ENCODE results near the gene SLC25A21. TPM values are rescaled to one million over a fixed set of nuclear protein-coding genes. Genes with fewer than 3 reads are reported as not detected.

SLC25A21 gene
- polyA plus RNA-seq, 1 experiment: 1.5 TPM

DNA sequence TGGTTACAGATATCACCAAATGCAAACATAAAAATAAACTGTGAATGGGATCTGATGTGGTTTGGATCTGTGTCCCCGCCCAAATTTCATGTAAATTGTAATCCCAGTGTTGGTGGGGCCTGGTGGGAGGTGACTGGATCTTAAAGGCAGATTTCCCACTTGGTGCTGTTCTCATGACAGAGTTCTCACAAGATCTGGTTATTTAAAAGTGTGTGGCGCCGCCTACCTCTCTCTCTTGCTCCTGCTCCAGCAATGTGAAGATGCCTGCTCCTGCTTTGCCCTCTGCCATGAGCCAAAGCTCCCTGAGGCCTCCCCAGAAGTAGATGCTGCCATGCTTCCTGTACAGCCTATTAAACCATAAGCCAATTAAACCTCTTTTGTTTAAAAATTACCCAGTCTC, 47.8 kb downstream of the SLC25A21 start:
- POLR2A ChIA-PET: no interaction called here
- no peaks in the 10 kb centered on the region for H3K27me3 ChIP-seq (ENCODE audit: control insufficient read depth, insufficient read depth, low read length)
- no peak for DNase-seq (ENCODE audit: low read depth, low spot score)

DNA sequence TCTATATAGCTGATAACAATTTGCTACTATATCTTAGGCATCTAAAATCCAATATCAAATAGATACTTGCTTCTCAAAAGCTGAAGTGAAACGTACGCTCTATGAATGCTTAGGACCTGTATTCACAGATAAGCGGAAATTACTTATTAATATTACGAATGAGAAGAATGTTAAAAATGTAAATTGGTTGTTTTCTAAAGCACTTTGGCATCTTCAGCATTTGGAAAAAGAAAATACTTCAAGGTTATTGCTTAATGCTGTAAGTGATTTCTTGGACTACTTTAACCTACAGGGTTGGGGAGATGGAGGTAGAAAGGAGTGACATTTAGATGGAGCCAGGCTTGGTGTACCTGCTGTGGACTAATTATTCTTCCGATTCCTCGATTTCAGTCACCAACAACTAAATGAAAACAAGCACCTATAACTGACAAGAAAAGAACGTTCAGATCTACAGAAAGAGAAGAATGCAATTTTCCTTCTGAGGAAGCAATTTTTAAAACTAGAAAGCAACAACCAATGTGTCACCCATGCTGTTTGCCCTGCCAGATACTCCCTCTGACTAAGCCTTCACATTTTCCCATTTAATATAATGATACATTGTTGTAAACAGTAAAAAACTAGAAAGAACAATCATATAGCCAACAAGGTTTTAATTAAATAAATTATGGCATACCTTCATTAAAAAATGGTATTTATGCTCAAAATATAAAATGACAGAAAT, 49.3 kb downstream of the SLC25A21 start:
- no peak overlapping the region for H3K4me3 ChIP-seq (ENCODE audit: low read depth, low read length)
- no peak overlapping the region for H3K27ac ChIP-seq (ENCODE audit: low read depth, low read length)
- DNase-seq (ENCODE audit: low read depth, low spot score): no peak
- ChIA-PET CTCF (interaction anchor here (0.7 to 0.8 kb wide), 2 partner anchors 11 to 27 kb away, joined by 3 to 4 read pairs; no protein-coding TSS in a partner anchor), POLR2A (no interaction called here)
- TF ChIP-seq, protein P1, sequence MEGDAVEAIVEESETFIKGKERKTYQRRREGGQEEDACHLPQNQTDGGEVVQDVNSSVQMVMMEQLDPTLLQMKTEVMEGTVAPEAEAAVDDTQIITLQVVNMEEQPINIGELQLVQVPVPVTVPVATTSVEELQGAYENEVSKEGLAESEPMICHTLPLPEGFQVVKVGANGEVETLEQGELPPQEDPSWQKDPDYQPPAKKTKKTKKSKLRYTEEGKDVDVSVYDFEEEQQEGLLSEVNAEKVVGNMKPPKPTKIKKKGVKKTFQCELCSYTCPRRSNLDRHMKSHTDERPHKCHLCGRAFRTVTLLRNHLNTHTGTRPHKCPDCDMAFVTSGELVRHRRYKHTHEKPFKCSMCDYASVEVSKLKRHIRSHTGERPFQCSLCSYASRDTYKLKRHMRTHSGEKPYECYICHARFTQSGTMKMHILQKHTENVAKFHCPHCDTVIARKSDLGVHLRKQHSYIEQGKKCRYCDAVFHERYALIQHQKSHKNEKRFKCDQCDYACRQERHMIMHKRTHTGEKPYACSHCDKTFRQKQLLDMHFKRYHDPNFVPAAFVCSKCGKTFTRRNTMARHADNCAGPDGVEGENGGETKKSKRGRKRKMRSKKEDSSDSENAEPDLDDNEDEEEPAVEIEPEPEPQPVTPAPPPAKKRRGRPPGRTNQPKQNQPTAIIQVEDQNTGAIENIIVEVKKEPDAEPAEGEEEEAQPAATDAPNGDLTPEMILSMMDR (IDR thresholded peaks at IDR 0.05; ENCODE audit: low read depth, low read length): no peak
- H3K9me3 ChIP-seq (ENCODE audit: control insufficient read depth, insufficient read depth, low read length): no peaks in the 10 kb centered on the region
- H3K27me3 ChIP-seq (ENCODE audit: control insufficient read depth, insufficient read depth, low read length): no peaks in the 10 kb centered on the region

More for the DNA sequence above, 47.8 kb downstream of the SLC25A21 start:
- Histone ChIP-seq H3K4me3 (ENCODE audit: low read depth, low read length) (no peak overlapping the region), H3K9me3 (ENCODE audit: control insufficient read depth, insufficient read depth, low read length) (no peaks in the 10 kb centered on the region), H3K27ac (ENCODE audit: low read depth, low read length) (no peak overlapping the region)
- CTCF ChIA-PET: no interaction called here
- TF ChIP-seq, protein P1 (IDR thresholded peaks at IDR 0.05; ENCODE audit: low read depth, low read length): no peak

DNA sequence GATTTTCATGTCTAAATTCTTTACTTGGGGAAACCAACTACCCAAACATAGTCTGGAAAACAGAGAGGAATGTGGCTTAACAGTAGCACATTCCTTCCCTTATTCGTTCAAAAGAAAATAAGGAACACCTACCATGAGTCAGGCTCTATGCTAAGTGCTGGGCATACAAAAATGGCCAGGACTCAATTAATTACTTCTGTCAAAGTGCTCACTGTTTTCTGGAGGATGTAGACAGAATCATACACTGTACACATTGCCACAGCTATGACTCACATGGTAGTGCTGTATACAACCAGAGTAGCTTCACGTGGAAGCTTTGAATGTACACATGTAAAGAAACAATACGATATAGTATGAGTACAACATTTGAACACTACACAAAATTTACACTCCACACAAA, 50.1 kb downstream of the SLC25A21 start:
- TF ChIP-seq, protein P1 (IDR thresholded peaks at IDR 0.05; ENCODE audit: low read depth, low read length): no peak
- POLR2A ChIA-PET: no interaction called here
- H3K27me3 ChIP-seq (ENCODE audit: control insufficient read depth, insufficient read depth, low read length): no peaks in the 10 kb centered on the region
- no peak overlapping the region for H3K4me3 ChIP-seq (ENCODE audit: low read depth, low read length)
- CTCF ChIA-PET: interaction anchor here (0.8 kb wide), 1 partner anchor 12 kb away, joined by 4 read pairs; no protein-coding TSS in a partner anchor
- no peak overlapping the region for H3K27ac ChIP-seq (ENCODE audit: low read depth, low read length)
- peak; percentile 61 for DNase-seq (ENCODE audit: low read depth, low spot score)
- no peaks in the 10 kb centered on the region for H3K9me3 ChIP-seq (ENCODE audit: control insufficient read depth, insufficient read depth, low read length)

DNA sequence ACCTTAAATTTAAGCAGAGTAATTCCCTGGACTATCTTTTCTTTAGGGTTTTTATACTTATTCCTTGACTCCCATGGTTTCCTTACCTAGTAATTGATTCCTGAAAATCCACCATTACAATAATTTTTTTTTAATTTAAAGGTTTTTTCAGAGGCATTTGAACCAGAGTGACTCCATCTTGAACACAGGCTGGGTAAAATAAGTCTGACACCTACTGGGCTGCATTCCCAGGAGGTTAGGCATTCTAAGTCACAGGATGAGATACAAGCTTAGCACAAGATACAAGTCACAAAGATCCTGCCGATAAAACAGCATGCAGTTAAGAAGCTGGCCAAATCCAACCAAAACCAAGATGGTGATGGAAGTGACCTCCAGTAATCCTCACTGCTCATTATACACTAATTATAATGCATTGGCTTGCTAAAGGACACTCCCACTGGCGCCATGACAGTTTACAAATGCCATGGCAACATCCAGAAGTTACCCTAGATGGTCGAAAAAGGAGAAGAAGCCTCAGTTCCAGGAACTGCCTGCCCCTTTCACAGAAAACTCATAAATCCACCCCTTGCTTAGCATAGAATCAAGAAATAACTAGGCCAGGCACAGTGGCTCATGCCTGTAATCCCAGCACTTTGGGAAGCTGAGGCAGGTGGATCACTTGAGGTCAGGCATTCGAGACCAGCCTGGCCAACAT, 53.6 kb downstream of the SLC25A21 start:
- ChIA-PET CTCF (interaction anchor here (0.9 to 3.1 kb wide), 7 partner anchors 17 to 565 kb away, joined by 3 to 31 read pairs (median 9); no protein-coding TSS in a partner anchor), POLR2A (no interaction called here)
- Histone ChIP-seq H3K9me3 (ENCODE audit: control insufficient read depth, insufficient read depth, low read length) (no peaks in the 10 kb centered on the region), H3K27me3 (ENCODE audit: control insufficient read depth, insufficient read depth, low read length) (no peaks in the 10 kb centered on the region), H3K4me3 (ENCODE audit: low read depth, low read length) (no peak overlapping the region), H3K27ac (ENCODE audit: low read depth, low read length) (no peak overlapping the region)
- no peak for DNase-seq (ENCODE audit: low read depth, low spot score)
- TF ChIP-seq, protein P1 (IDR thresholded peaks at IDR 0.05; ENCODE audit: low read depth, low read length): no peak
